AG04449 (cell line): ENCODE results near the gene MTG1.

Experiments
- CTCF ChIA-PET: fragments of 350-600 bp; formaldehyde crosslinking; extraction: SDS; loops from one replicate; lab custom pipeline; 2021; ENCODE audit warnings: antibody characterized with exemption; lab: Yijun Ruan, JAX
- POLR2A ChIA-PET: fragments of 400-600, 350-600 bp; formaldehyde crosslinking; extraction: SDS; loops from one replicate; lab custom pipeline; 2020; ENCODE audit warnings: antibody characterized with exemption, inconsistent platforms; lab: Yijun Ruan, JAX
- DNase-seq: peaks from one replicate; pipeline ENCODE4 v3.0.0-alpha.2; 2010; ENCODE audit warnings: low read depth, low spot score
- H3K4me3 ChIP-seq: 2 replicates; pipeline ENCODE4 v1.5.1; 2011; ENCODE audit warnings: low read depth, mild to moderate bottlenecking, control low read depth, low read length
- TF ChIP-seq, protein P1 (sequence below): IDR thresholded peaks from one replicate; pipeline ENCODE4 v1.5.1; 2011; ENCODE audit warnings: mild to moderate bottlenecking, moderate library complexity, low read length, control low read depth, inconsistent platforms; ENCODE audit not compliant: insufficient read depth; ENCODE audit errors: missing control alignments

The MTG1 gene

DNA sequence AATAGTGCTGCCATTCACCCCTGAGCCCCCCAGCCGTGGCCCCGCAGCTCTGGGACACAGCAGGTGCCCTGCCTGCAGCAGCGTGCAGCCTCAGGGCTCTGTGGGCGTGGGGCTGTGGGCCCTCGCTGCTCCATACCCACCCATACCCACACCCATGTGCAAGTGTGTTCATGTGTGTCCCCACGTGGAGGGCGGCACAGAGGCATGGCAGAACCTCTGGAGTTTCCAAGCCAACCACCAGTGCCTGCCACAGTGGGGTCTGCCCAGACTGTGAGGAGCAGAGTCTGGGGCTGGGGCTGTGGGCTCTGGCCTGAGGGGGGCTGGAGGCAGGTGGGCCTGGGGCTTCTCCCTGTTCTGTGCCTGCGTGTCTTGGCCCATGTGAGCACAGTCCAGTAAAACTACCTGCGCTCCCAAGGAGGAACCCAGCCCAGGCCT is 44.4 kb upstream of the MTG1 start:
- DNase-seq: no peak
- POLR2A ChIA-PET: interaction anchor here (0.8 kb wide), 1 partner anchor 22 kb away, joined by 3 read pairs; no protein-coding TSS in a partner anchor
- H3K4me3 ChIP-seq: no peak overlapping the region
- TF ChIP-seq, protein P1, sequence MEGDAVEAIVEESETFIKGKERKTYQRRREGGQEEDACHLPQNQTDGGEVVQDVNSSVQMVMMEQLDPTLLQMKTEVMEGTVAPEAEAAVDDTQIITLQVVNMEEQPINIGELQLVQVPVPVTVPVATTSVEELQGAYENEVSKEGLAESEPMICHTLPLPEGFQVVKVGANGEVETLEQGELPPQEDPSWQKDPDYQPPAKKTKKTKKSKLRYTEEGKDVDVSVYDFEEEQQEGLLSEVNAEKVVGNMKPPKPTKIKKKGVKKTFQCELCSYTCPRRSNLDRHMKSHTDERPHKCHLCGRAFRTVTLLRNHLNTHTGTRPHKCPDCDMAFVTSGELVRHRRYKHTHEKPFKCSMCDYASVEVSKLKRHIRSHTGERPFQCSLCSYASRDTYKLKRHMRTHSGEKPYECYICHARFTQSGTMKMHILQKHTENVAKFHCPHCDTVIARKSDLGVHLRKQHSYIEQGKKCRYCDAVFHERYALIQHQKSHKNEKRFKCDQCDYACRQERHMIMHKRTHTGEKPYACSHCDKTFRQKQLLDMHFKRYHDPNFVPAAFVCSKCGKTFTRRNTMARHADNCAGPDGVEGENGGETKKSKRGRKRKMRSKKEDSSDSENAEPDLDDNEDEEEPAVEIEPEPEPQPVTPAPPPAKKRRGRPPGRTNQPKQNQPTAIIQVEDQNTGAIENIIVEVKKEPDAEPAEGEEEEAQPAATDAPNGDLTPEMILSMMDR: no peak
- CTCF ChIA-PET: interaction anchor here (1.6 kb wide), 1 partner anchor 20 kb away, joined by 6 read pairs; no protein-coding TSS in a partner anchor

GRCh38 chr10:133350283-133350949 is 43.5 kb upstream of the MTG1 start:
- DNase-seq: no peak
- ChIA-PET CTCF (interaction anchor here (1.3 to 1.6 kb wide), 2 partner anchors 21 to 22 kb away, joined by 3 to 6 read pairs; no protein-coding TSS in a partner anchor), POLR2A (interaction anchor here (0.8 kb wide), 1 partner anchor 23 kb away, joined by 3 read pairs; no protein-coding TSS in a partner anchor)
- no peak overlapping the region for H3K4me3 ChIP-seq
- TF ChIP-seq, protein P1: no peak

GRCh38 chr10:133350950-133351329 is 43.0 kb upstream of the MTG1 start:
- POLR2A ChIA-PET: interaction anchor here (1.4 kb wide), 1 partner anchor 21 kb away, joined by 4 read pairs; no protein-coding TSS in a partner anchor
- CTCF ChIA-PET: interaction anchor here (1.3 to 1.6 kb wide), 2 partner anchors 21 to 23 kb away, joined by 3 to 6 read pairs; no protein-coding TSS in a partner anchor
- no peak for DNase-seq
- TF ChIP-seq, protein P1: no peak
- no peak overlapping the region for H3K4me3 ChIP-seq

DNA sequence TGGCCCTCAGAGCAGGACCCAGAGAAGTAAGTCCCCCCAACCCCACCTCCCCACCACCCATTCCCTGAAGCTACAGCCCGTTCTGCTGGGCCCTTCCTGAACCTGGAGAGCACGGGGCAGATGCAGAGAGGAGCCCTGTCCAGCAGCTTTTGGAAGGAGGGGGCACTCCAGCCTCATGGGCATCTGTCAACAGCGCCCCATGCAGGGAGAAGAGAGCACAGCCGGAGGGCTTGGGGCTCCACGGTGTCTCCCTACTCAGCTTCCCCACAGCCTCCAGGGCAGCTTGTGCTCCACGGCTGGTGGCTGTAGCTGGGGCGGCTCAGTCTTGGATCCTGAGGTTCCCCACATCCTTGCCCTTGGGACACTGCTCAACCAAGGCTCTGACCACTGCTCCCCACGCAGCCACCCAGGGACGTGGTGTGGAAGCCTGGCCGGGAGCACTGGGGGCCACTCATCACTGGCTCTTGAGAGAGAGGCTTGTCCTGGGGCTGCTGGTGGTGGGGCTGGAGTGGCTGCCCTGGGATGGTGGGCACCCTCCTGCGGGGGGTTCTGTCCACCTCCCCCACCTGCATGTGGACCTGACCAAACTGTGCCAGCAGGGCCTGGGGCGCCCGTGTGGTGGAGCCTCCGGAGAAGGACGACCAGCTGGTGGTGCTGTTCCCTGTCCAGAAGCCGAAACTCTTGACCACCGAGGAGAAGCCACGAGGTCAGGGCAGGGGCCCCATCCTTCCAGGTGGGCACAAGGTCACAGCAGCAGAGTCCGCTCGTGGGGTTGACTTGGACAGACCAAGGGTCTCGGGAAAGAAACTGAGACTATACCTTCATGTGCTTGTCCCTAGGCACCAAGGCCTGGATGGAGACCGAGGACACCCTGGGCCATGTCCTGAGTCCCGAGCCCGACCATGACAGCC is 42.3 kb upstream of the MTG1 start:
- H3K4me3 ChIP-seq: no peak overlapping the region
- ChIA-PET CTCF (interaction anchor here (1.3 to 1.9 kb wide), 2 partner anchors 22 to 23 kb away, joined by 3 to 11 read pairs; no protein-coding TSS in a partner anchor), POLR2A (interaction anchor here (1.4 kb wide), 1 partner anchor 22 kb away, joined by 4 read pairs; no protein-coding TSS in a partner anchor)
- DNase-seq: no peak
- TF ChIP-seq, protein P1: no peak

DNA sequence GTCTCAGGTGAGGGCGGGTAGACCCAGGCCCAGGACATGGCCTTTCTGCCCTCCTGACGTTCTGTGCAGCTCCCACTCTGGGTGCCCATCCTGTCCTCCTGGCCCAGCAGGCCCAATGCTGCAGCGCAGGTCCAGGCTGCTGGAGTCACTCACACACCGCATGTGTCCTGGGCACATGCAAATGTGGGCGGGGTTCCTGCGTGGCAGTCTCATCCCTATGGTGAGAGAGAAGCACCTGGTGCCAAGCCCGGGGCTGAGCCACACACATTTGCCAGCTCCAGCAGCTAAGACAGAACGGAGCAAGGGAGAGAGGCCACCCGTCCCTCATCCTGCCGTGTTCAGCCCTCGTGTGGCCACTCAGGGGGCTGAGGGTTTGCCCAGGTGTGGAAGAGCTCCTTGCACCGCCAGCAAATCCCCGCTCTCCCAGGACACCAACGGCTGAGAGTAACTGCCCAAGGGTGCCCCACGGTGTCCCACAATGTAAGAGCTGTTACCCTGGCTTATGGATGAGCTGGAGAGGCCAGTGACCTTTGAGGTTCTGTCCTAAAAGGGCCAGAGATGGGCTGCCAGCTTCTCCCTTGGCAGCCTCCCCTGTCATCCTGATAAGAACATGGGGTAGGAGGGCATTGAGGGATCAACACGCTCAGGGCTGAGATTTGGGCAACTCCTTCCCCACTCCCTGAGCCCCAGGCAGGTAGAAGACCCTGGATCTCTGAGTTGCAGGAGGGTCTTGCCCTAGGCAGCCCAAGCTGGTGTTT is 40.6 kb upstream of the MTG1 start:
- ChIA-PET POLR2A (no interaction called here), CTCF (interaction anchor here (1.9 kb wide), 1 partner anchor 24 kb away, joined by 11 read pairs; no protein-coding TSS in a partner anchor)
- TF ChIP-seq, protein P1: no peak
- DNase-seq: no peak
- H3K4me3 ChIP-seq: no peak overlapping the region
